ENCODE measurements around the gene RALGAPA1. TPM values are rescaled to one million over a fixed set of nuclear protein-coding genes. Genes with fewer than 3 reads are reported as not detected.
"Not testable (repeated sequence)": the region's sequence is repeated elsewhere in the genome, so short reads cannot be mapped to it uniquely, and the experiment has no call there.

RALGAPA1 gene
- total and polyA plus RNA-seq, 2 of the 13 experiments (the other 11 are each of a cell fraction or from before 2014, with no cell fraction given) = 65.0 to 89.2 TPM

DNA sequence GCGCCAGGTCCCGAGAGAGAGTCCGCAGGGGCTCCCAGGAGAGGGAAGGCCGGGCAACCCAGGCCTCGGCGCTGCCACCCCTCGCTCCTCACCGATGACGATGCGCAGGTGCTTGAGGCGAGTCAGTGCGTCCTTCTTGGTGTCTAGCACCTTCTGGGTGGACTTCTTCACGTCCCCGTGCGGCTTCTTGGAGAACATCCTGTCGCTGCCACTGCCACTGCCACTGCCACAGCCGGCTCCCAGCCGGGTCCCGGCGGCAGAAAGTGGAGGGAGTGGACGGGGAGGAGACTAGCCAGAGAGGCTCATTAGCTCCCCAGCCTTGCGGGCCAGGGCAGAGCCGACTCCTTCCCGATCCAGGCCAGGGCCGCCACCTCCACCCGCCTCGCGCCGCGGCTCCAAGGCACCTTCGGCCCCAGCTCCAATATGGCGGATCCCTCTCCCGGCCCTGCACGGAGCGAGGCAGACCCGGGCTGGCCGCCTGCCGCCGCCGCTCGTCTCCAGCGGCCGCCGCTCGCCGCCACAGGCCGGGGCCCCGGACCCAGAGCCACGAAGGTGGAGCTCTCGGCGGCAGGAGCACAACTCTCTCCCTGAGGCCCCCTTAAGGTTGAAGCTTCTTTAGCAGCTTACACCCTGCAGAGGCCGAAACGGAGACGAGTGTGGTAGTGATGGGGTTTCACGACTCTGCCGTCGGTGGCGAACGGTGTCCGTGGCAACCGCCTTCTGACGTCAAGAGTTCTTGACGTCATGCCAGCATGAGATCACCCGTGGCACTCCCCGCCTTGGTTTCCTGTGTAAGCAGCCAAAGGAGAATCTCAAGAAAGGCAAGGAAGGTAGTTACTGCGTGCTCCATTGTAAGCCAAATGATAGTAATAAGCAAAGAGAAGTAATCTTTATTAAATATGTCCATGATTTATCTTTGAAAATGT, at the start of gene RALGAPA1 (continued):
- TF ChIP-seq, protein P1, sequence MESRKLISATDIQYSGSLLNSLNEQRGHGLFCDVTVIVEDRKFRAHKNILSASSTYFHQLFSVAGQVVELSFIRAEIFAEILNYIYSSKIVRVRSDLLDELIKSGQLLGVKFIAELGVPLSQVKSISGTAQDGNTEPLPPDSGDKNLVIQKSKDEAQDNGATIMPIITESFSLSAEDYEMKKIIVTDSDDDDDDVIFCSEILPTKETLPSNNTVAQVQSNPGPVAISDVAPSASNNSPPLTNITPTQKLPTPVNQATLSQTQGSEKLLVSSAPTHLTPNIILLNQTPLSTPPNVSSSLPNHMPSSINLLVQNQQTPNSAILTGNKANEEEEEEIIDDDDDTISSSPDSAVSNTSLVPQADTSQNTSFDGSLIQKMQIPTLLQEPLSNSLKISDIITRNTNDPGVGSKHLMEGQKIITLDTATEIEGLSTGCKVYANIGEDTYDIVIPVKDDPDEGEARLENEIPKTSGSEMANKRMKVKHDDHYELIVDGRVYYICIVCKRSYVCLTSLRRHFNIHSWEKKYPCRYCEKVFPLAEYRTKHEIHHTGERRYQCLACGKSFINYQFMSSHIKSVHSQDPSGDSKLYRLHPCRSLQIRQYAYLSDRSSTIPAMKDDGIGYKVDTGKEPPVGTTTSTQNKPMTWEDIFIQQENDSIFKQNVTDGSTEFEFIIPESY (CRISPR knock-in tag; IDR thresholded peaks at IDR 0.05) = peak; percentile 58; the same call in 1 of the 2 replicates
- TF ChIP-seq TCF12, LCORL (IDR thresholded peaks at IDR 0.05): not testable (repeated sequence)
- TF ChIP-seq TCF12 (CRISPR knock-in tag; IDR thresholded peaks at IDR 0.05) = peak; percentile 84
- peak; percentile 69; the same call in 1 of the 2 replicates for TF ChIP-seq ZNF335 (CRISPR knock-in tag; IDR thresholded peaks at IDR 0.05)
- TF ChIP-seq KDM4B (CRISPR knock-in tag; IDR thresholded peaks at IDR 0.05) = peak; percentile 96
- TF ChIP-seq ZNF713 (CRISPR knock-in tag; IDR thresholded peaks at IDR 0.05) = 0 out of 2 replicates have a peak, but pooled peaks have one; percentile 92
- TF ChIP-seq ZNF543 (CRISPR knock-in tag; IDR thresholded peaks at IDR 0.05) = peak; percentile 96
- TF ChIP-seq, protein P2, sequence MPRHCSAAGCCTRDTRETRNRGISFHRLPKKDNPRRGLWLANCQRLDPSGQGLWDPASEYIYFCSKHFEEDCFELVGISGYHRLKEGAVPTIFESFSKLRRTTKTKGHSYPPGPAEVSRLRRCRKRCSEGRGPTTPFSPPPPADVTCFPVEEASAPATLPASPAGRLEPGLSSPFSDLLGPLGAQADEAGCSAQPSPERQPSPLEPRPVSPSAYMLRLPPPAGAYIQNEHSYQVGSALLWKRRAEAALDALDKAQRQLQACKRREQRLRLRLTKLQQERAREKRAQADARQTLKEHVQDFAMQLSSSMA (CRISPR knock-in tag; IDR thresholded peaks at IDR 0.05) = peak; percentile 97
- peak; percentile 87 for TF ChIP-seq GABPB1 (CRISPR knock-in tag; IDR thresholded peaks at IDR 0.05)
- TF ChIP-seq, protein P3, sequence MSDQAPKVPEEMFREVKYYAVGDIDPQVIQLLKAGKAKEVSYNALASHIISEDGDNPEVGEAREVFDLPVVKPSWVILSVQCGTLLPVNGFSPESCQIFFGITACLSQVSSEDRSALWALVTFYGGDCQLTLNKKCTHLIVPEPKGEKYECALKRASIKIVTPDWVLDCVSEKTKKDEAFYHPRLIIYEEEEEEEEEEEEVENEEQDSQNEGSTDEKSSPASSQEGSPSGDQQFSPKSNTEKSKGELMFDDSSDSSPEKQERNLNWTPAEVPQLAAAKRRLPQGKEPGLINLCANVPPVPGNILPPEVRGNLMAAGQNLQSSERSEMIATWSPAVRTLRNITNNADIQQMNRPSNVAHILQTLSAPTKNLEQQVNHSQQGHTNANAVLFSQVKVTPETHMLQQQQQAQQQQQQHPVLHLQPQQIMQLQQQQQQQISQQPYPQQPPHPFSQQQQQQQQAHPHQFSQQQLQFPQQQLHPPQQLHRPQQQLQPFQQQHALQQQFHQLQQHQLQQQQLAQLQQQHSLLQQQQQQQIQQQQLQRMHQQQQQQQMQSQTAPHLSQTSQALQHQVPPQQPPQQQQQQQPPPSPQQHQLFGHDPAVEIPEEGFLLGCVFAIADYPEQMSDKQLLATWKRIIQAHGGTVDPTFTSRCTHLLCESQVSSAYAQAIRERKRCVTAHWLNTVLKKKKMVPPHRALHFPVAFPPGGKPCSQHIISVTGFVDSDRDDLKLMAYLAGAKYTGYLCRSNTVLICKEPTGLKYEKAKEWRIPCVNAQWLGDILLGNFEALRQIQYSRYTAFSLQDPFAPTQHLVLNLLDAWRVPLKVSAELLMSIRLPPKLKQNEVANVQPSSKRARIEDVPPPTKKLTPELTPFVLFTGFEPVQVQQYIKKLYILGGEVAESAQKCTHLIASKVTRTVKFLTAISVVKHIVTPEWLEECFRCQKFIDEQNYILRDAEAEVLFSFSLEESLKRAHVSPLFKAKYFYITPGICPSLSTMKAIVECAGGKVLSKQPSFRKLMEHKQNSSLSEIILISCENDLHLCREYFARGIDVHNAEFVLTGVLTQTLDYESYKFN (CRISPR knock-in tag; conservative IDR thresholded peaks at IDR 0.05) = peak; percentile 75; the same call in 1 of the 2 replicates
- peak; percentile 93 for TF ChIP-seq LCORL (CRISPR knock-in tag; IDR thresholded peaks at IDR 0.05)
- TF ChIP-seq, protein P4, sequence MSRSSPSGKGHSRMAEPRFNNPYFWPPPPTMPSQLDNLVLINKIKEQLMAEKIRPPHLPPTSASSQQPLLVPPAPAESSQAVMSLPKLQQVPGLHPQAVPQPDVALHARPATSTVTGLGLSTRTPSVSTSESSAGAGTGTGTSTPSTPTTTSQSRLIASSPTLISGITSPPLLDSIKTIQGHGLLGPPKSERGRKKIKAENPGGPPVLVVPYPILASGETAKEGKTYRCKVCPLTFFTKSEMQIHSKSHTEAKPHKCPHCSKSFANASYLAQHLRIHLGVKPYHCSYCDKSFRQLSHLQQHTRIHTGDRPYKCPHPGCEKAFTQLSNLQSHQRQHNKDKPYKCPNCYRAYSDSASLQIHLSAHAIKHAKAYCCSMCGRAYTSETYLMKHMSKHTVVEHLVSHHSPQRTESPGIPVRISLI (CRISPR knock-in tag; IDR thresholded peaks at IDR 0.05; ENCODE audit: borderline replicate concordance) = peak; percentile 71
- TF ChIP-seq, protein P5, sequence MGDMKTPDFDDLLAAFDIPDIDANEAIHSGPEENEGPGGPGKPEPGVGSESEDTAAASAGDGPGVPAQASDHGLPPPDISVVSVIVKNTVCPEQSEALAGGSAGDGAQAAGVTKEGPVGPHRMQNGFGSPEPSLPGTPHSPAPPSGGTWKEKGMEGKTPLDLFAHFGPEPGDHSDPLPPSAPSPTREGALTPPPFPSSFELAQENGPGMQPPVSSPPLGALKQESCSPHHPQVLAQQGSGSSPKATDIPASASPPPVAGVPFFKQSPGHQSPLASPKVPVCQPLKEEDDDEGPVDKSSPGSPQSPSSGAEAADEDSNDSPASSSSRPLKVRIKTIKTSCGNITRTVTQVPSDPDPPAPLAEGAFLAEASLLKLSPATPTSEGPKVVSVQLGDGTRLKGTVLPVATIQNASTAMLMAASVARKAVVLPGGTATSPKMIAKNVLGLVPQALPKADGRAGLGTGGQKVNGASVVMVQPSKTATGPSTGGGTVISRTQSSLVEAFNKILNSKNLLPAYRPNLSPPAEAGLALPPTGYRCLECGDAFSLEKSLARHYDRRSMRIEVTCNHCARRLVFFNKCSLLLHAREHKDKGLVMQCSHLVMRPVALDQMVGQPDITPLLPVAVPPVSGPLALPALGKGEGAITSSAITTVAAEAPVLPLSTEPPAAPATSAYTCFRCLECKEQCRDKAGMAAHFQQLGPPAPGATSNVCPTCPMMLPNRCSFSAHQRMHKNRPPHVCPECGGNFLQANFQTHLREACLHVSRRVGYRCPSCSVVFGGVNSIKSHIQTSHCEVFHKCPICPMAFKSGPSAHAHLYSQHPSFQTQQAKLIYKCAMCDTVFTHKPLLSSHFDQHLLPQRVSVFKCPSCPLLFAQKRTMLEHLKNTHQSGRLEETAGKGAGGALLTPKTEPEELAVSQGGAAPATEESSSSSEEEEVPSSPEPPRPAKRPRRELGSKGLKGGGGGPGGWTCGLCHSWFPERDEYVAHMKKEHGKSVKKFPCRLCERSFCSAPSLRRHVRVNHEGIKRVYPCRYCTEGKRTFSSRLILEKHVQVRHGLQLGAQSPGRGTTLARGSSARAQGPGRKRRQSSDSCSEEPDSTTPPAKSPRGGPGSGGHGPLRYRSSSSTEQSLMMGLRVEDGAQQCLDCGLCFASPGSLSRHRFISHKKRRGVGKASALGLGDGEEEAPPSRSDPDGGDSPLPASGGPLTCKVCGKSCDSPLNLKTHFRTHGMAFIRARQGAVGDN (CRISPR knock-in tag; IDR thresholded peaks at IDR 0.05) = peak; percentile 97
- 0 out of 2 replicates have a peak, but pooled peaks have one; percentile 50 for TF ChIP-seq RNF2 (conservative IDR thresholded peaks at IDR 0.05; ENCODE audit: low read depth)
- TF ChIP-seq JUND (CRISPR knock-in tag; IDR thresholded peaks at IDR 0.05) = peak; percentile 68
- TF ChIP-seq SPEN (CRISPR knock-in tag; IDR thresholded peaks at IDR 0.05; ENCODE audit: low read depth) = peak; percentile 92
